Measurements from ENCODE around the gene PANK4.

Gene PANK4

DNA sequence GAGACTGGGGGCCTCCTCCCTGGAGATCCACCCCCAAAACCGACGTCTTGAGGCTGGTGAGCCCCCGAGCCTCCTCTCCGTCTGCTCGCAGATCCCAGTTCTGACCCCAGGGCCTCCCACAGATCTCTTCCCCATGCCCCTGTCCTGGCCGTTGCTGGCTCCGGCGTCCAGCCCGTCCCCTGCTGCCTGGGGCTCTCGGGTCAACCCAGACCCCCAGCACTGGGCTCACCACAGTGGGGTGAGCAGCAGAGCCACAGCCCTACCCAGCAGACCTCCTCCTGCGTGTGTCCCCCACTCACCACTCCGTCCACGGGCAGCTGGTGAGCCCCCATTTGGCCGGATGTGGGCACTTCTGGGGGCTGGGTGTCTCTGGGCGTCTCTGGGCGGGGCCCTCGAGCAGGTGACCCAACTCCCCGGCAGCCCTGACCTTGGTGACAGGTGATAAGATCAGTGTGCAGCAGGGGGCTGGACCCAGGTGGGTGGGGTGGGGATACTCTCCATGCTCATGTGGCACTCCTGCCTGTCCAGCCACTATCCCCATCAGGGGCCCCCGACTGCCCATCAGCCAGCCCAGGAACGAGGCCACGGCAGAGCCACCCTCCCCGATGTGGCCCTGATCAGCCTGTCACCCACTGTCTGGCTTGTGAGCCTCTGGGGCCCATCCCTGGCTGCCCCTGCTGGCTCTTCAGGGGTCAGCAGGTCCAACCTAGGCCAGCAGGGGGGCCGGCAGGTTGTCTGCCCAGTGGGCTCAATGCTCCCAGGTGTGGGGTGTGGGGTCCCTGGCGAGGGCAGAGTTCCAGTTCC is 30.5 kb upstream of the PANK4 start:
- TF ChIP-seq, protein P1, sequence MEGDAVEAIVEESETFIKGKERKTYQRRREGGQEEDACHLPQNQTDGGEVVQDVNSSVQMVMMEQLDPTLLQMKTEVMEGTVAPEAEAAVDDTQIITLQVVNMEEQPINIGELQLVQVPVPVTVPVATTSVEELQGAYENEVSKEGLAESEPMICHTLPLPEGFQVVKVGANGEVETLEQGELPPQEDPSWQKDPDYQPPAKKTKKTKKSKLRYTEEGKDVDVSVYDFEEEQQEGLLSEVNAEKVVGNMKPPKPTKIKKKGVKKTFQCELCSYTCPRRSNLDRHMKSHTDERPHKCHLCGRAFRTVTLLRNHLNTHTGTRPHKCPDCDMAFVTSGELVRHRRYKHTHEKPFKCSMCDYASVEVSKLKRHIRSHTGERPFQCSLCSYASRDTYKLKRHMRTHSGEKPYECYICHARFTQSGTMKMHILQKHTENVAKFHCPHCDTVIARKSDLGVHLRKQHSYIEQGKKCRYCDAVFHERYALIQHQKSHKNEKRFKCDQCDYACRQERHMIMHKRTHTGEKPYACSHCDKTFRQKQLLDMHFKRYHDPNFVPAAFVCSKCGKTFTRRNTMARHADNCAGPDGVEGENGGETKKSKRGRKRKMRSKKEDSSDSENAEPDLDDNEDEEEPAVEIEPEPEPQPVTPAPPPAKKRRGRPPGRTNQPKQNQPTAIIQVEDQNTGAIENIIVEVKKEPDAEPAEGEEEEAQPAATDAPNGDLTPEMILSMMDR (IDR thresholded peaks at IDR 0.05; ENCODE audit: low read length) = peak; percentile 15; the same call in 1 of the 2 replicates
- no peak for TF ChIP-seq EZH2 (optimal IDR thresholded peaks at IDR 0.05; ENCODE audit: low read depth, low read length)
- H3K9me3 ChIP-seq (replicated peaks; ENCODE audit: insufficient read depth, low read length) = no peaks in the 10 kb centered on the region
- peak overlapping the region; percentile 92 for H3K9ac ChIP-seq (ENCODE audit: low read length)
- DNase-seq = peak; percentile 65
- H3K36me3 ChIP-seq (replicated peaks; ENCODE audit: insufficient read depth, low read length) = no peaks in the 10 kb centered on the region
- H3K27me3 ChIP-seq (replicated peaks; ENCODE audit: insufficient read depth, low read length) = no peaks in the 10 kb centered on the region
- H3K27ac ChIP-seq (ENCODE audit: low read length) = peak overlapping the region; percentile 85
- H3K4me1 ChIP-seq (ENCODE audit: low read length) = peaks cover 14% of the 10 kb centered on the region
- H3K4me3 ChIP-seq (ENCODE audit: low read length) = peak overlapping the region; percentile 93
- H2AFZ ChIP-seq (ENCODE audit: low read length) = peak overlapping the region; percentile 37
- H3F3A ChIP-seq (ENCODE audit: insufficient read depth, low read length) = no peaks in the 10 kb centered on the region
- peaks cover 21% of the 10 kb centered on the region for H3K79me2 ChIP-seq (ENCODE audit: low read length)
- H4K20me1 ChIP-seq (ENCODE audit: insufficient read depth, low read length) = no peaks in the 10 kb centered on the region
- H3K4me2 ChIP-seq (ENCODE audit: low read depth, low read length) = peak overlapping the region; percentile 92
- no peaks in the 10 kb centered on the region for H3K9me2 ChIP-seq (replicated peaks; ENCODE audit: insufficient read depth, low read length)

DNA sequence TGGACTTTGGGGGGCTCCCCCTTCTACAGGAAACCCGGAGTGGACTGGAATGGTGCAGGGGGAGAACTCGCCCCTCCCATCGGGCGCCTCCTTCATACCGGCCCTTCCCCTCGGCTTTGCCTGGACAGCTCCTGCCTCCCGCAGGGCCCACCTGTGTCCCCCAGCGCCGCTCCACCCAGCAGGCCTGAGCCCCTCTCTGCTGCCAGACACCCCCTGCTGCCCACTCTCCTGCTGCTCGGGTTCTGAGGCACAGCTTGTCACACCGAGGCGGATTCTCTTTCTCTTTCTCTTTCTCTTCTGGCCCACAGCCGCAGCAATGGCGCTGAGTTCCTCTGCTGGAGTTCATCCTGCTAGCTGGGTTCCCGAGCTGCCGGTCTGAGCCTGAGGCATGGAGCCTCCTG is 29.9 kb upstream of the PANK4 start, which contains the start of gene TNFRSF14:
Gene TNFRSF14, plus strand, starts transcription at position 95 of the 401 bp plus-strand sequence. Its CDS starts 294 bp downstream, at position 389.
- peak within 1 kb of the TSS; percentile 92 for H3K9ac ChIP-seq (ENCODE audit: low read length)
- DNase-seq = peak; percentile 81
- no peaks in the 10 kb centered on the region for H3K27me3 ChIP-seq (replicated peaks; ENCODE audit: insufficient read depth, low read length)
- H3K9me3 ChIP-seq (replicated peaks; ENCODE audit: insufficient read depth, low read length) = no peaks in the 10 kb centered on the region
- no peaks in the 10 kb centered on the region for H4K20me1 ChIP-seq (ENCODE audit: insufficient read depth, low read length)
- H3K79me2 ChIP-seq (ENCODE audit: low read length) = peaks cover 21% of the 10 kb centered on the region
- peaks cover 14% of the 10 kb centered on the region for H3K4me1 ChIP-seq (ENCODE audit: low read length)
- TF ChIP-seq, protein P1 (IDR thresholded peaks at IDR 0.05; ENCODE audit: low read length) = 0 out of 2 replicates have a peak, but pooled peaks have one; percentile 16
- TF ChIP-seq EZH2phosphoT487 (IDR thresholded peaks at IDR 0.05; ENCODE audit: low read length) = no peak
- peak within 1 kb of the TSS; percentile 92 for H3K4me2 ChIP-seq (ENCODE audit: low read depth, low read length)
- peak within 1 kb of the TSS; percentile 85 for H3K27ac ChIP-seq (ENCODE audit: low read length)
- no peaks in the 10 kb centered on the region for H3K9me2 ChIP-seq (replicated peaks; ENCODE audit: insufficient read depth, low read length)
- H3K4me3 ChIP-seq (ENCODE audit: low read length) = peak within 1 kb of the TSS; percentile 93
- peak within 1 kb of the TSS; percentile 37 for H2AFZ ChIP-seq (ENCODE audit: low read length)
- H3K36me3 ChIP-seq (replicated peaks; ENCODE audit: insufficient read depth, low read length) = no peaks in the 10 kb centered on the region
- H3F3A ChIP-seq (ENCODE audit: insufficient read depth, low read length) = no peaks in the 10 kb centered on the region

DNA sequence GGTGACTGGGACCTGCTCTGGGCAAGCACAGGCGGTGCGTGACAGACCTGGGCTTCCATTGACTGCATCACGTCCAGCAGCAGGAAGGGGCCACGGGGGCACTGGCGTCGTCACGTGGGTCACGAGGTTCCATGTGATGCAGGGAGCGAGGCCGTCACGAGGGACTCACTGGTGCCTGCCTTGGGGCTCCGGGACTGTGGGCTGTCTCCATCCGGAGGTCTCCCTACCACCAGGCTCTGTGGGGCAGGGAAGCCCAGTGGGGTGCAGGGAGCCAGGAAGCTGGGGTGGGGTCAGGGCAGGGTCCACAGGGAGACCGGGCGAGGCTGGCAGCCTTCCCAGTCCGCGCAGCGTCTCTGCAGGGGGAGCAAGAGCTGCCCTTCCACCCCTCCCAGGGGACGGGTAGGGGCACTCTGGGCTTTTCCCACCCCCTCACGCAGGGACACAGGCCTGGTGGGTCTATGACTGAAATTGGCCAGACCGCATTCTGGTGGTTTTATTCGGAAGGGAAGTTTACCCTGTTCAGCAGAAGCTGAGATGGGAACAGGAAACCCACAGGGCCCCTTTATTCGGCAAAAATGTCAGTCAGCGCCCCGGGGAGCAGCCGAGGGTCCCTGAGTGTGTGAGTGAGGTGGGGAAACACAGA is 29.4 kb upstream of the PANK4 start:
- Histone ChIP-seq H3K9me3 (replicated peaks; ENCODE audit: insufficient read depth, low read length) (no peaks in the 10 kb centered on the region), H3K4me1 (ENCODE audit: low read length) (peaks cover 14% of the 10 kb centered on the region), H3K9ac (ENCODE audit: low read length) (peak overlapping the region; percentile 92), H3F3A (ENCODE audit: insufficient read depth, low read length) (no peaks in the 10 kb centered on the region), H3K27me3 (replicated peaks; ENCODE audit: insufficient read depth, low read length) (no peaks in the 10 kb centered on the region), H3K79me2 (ENCODE audit: low read length) (peaks cover 21% of the 10 kb centered on the region), H3K4me2 (ENCODE audit: low read depth, low read length) (peak overlapping the region; percentile 92), H4K20me1 (ENCODE audit: insufficient read depth, low read length) (no peaks in the 10 kb centered on the region), H2AFZ (ENCODE audit: low read length) (peak overlapping the region; percentile 37), H3K4me3 (ENCODE audit: low read length) (peak overlapping the region; percentile 93), H3K9me2 (replicated peaks; ENCODE audit: insufficient read depth, low read length) (no peaks in the 10 kb centered on the region), H3K27ac (ENCODE audit: low read length) (peak overlapping the region; percentile 85), H3K36me3 (replicated peaks; ENCODE audit: insufficient read depth, low read length) (no peaks in the 10 kb centered on the region)
- DNase-seq = peak; percentile 48
- TF ChIP-seq, protein P1 (IDR thresholded peaks at IDR 0.05; ENCODE audit: low read length) = no peak
- TF ChIP-seq EZH2 (optimal IDR thresholded peaks at IDR 0.05; ENCODE audit: low read depth, low read length) (no peak), EZH2phosphoT487 (IDR thresholded peaks at IDR 0.05; ENCODE audit: low read length) (no peak)

All from MM.1S (cell line).